GM12878 (cell line): ENCODE measurements around the gene PHF2. TPM values are rescaled to one million over a fixed set of nuclear protein-coding genes. Genes with fewer than 3 reads are reported as not detected.

Experiments
- ATAC-seq: fragments of 200-7000 bp; cut with Tn5 transposase; 3 replicates; pipeline ENCODE4 v1.9.1; 2020; ENCODE audit warnings: mild to moderate bottlenecking, moderate library complexity
- BruUV-seq: library from RNA; stranded (reverse); fragments of 400-500 nt; replicated peaks from 2 replicates; lab custom pipeline; 2021; lab: Mats Ljungman, UMichigan
- CTCF ChIA-PET: fragments of 300-600 bp; sonication (Branson Sonifier 250); formaldehyde crosslinking; extraction: SDS; loops from one replicate; lab custom pipeline; 2021; ENCODE audit warnings: inconsistent platforms; lab: Yijun Ruan, JAX
- POLR2A ChIA-PET: fragments of 350-600 bp; formaldehyde crosslinking; extraction: SDS; loops from one replicate; lab custom pipeline; 2021; ENCODE audit warnings: inconsistent platforms; lab: Charles Lee
- RAD21 ChIA-PET: fragments of 300-600 bp; sonication (Branson Sonifier 250); formaldehyde crosslinking; loops from one replicate; lab custom pipeline; 2023; ENCODE audit warnings: antibody characterized with exemption; ENCODE audit not compliant: unreplicated experiment; lab: Charles Lee
- SMC1A ChIA-PET: fragments of 300-600 bp; sonication (Branson Sonifier 250); formaldehyde crosslinking; loops from one replicate; lab custom pipeline; 2023; ENCODE audit not compliant: unreplicated experiment, uncharacterized antibody; lab: Charles Lee
- DNase-seq: peaks from one replicate; pipeline ENCODE4 v3.0.0-alpha.2; 2011; ENCODE audit warnings: low read depth, low spot score
- FAIRE-seq: peaks from 3 replicates; lab custom pipeline; 2011; peaks lifted over from hg19 to GRCh38; lab: Jason Lieb, UNC
- H2AFZ ChIP-seq: 2 replicates; pipeline ENCODE4 v1.6.0; 2011; ENCODE audit warnings: low read depth, low read length, control low read depth; ENCODE audit not compliant: control insufficient read depth
- H3K27ac ChIP-seq: 2 replicates; pipeline ENCODE4 v1.5.1; 2011; ENCODE audit warnings: control low read depth; ENCODE audit not compliant: control insufficient read depth, insufficient read depth
- H3K27me3 ChIP-seq, 2 experiments: replicated peaks in 1 of 2; 2 replicates each; pipeline versions ENCODE4 v1.6.0 to v1.6.1; 2011; ENCODE audit warnings: low read length in 1 of 2; ENCODE audit not compliant: control insufficient read depth in 2 of 2, insufficient read depth in 2 of 2
- H3K36me3 ChIP-seq, 2 experiments: 2 replicates each; pipeline ENCODE4 v1.5.1; 2011; ENCODE audit warnings: low read length in 1 of 2; ENCODE audit not compliant: control insufficient read depth in 2 of 2, insufficient read depth in 2 of 2
- H3K4me1 ChIP-seq: 2 replicates; pipeline ENCODE4 v1.6.1; 2011; ENCODE audit warnings: mild to moderate bottlenecking, low read length, moderate library complexity, mixed read lengths; ENCODE audit not compliant: control insufficient read depth, insufficient read depth
- H3K4me2 ChIP-seq: 2 replicates; pipeline ENCODE4 v1.6.0; 2011; ENCODE audit warnings: control low read depth; ENCODE audit not compliant: control insufficient read depth, insufficient read depth
- H3K4me3 ChIP-seq: fragments of 200-600 bp; sonication (generic); 2 replicates; pipeline ENCODE4 v1.5.1; 2016
- H3K79me2 ChIP-seq: 2 replicates; pipeline ENCODE4 v1.6.0; 2011; ENCODE audit warnings: low read length; ENCODE audit not compliant: control insufficient read depth, insufficient read depth
- H3K9ac ChIP-seq: 2 replicates; pipeline ENCODE4 v1.8.0; 2011; ENCODE audit warnings: low read length, control low read depth, mixed read lengths; ENCODE audit not compliant: control insufficient read depth, insufficient read depth
- H3K9me3 ChIP-seq: replicated peaks from 3 replicates; pipeline ENCODE4 v1.5.1; 2011; ENCODE audit warnings: mild to moderate bottlenecking, low read length; ENCODE audit not compliant: control insufficient read depth, insufficient read depth
- H4K20me1 ChIP-seq: 2 replicates; pipeline ENCODE4 v1.6.0; 2011; ENCODE audit not compliant: control insufficient read depth, insufficient read depth
- CBFB ChIP-seq: IDR thresholded peaks from 2 replicates; pipeline ENCODE4 v1.6.1; 2016; ENCODE audit warnings: antibody characterized with exemption, low read depth
- KAT2A ChIP-seq: conservative IDR thresholded peaks from 2 replicates; pipeline ENCODE4 v1.6.1; 2011; ENCODE audit warnings: low read depth, low read length; ENCODE audit not compliant: control insufficient read depth
- MTA2 ChIP-seq: fragments of 450-650 bp; IDR thresholded peaks from 2 replicates; pipeline ENCODE4 v1.6.1; 2016; ENCODE audit warnings: low read depth, mild to moderate bottlenecking, moderate library complexity
- RCOR1 ChIP-seq: conservative IDR thresholded peaks from 2 replicates; pipeline ENCODE4 v1.6.1; 2012; ENCODE audit warnings: low read depth, low read length, improper control_type of control experiment
- RUNX3 ChIP-seq: IDR thresholded peaks from 2 replicates; pipeline ENCODE4 v1.6.1; 2012; ENCODE audit warnings: low read length, inconsistent platforms
- YBX1 ChIP-seq: fragments of 450-650 bp; IDR thresholded peaks from 2 replicates; pipeline ENCODE4 v1.6.1; 2016; ENCODE audit warnings: antibody characterized with exemption
- ZZZ3 ChIP-seq: IDR thresholded peaks from 2 replicates; pipeline ENCODE4 v1.6.1; 2011; ENCODE audit warnings: low read depth; ENCODE audit not compliant: control insufficient read depth, insufficient read length
- WGBS: methylation state at CpG from one replicate; pipeline ENCODE4 v1.1.6; 2016; ENCODE audit warnings: low lambda C conversion rate; ENCODE audit not compliant: insufficient replicate concordance, insufficient coverage; ENCODE audit errors: missing lambda C conversion rate; 5-methylcytosine and 5-hydroxymethylcytosine counted together
- in situ Hi-C: fragments of 300-500 bp; cut with MboI; formaldehyde crosslinking; loops from 9 replicates; pipeline ENCODE4 v1.14.3; 2018; ENCODE audit warnings: mixed read lengths
- intact Hi-C: fragments of 100-400 bp; cut with micrococcal nuclease; formaldehyde crosslinking; loops from one replicate; pipeline ENCODE4 v1.14.2; 2022; ENCODE audit not compliant: unreplicated experiment
- polyA plus RNA-seq, 11 experiments: library from polyadenylated mRNA; depleted of rRNA in 4 of 11; unstranded in 6 of 11; stranded (reverse) in 5 of 11; fragments of >200 nt; fragmentation: Nextera tagmentation in 4 of 11; fragmentation: Illumina TruSeq in 1 of 11; extraction: Ambion mirVana in 4 of 11; extraction: Trizol in 1 of 11; gene quantifications; 1 replicate in 1 of 11; 2 replicates in 10 of 11; pipeline versions ENCODE4 v1.2.1 to v1.2.3, GENCODE V29; 2011 to 2016; ENCODE audit warnings: inconsistent platforms in 2 of 11, missing spikeins in 2 of 11, low read depth in 1 of 11
- total RNA-seq, 4 experiments: library from RNA; depleted of rRNA in 3 of 4; stranded (reverse); fragments of >200 nt in 3 of 4; fragmentation: Illumina TruSeq in 1 of 4; extraction: Trizol in 1 of 4; gene quantifications; 2 replicates each; pipeline versions ENCODE4 v1.2.1 to v1.2.3, GENCODE V29; 2013 to 2021
- TF ChIP-seq, protein P1 (sequence below): IDR thresholded peaks from 2 replicates; pipeline ENCODE4 v1.6.1; 2012; ENCODE audit warnings: improper control_type of control experiment, low read depth, low read length; ENCODE audit not compliant: insufficient replicate concordance
- TF ChIP-seq, protein P2 (sequence below): IDR thresholded peaks from 2 replicates; pipeline ENCODE4 v1.6.1; 2012; ENCODE audit warnings: low read depth, low read length, improper control_type of control experiment
- TF ChIP-seq, protein P3 (sequence below): fragments of 450-650 bp; formaldehyde crosslinking; IDR thresholded peaks from 2 replicates; pipeline ENCODE4 v1.5.0; 2022; ENCODE audit warnings: mild to moderate bottlenecking, missing genetic modification characterization
- TF ChIP-seq, protein P4 (sequence below): IDR thresholded peaks from 2 replicates; pipeline ENCODE4 v1.6.1; 2012; ENCODE audit warnings: low read length, inconsistent platforms

Gene PHF2
- total and polyA plus RNA-seq, 10 of the 15 experiments (the other 5 are each of a cell fraction or from before 2014, with no cell fraction given), result 0.34 to 13.3 (median 5.5) TPM

DNA sequence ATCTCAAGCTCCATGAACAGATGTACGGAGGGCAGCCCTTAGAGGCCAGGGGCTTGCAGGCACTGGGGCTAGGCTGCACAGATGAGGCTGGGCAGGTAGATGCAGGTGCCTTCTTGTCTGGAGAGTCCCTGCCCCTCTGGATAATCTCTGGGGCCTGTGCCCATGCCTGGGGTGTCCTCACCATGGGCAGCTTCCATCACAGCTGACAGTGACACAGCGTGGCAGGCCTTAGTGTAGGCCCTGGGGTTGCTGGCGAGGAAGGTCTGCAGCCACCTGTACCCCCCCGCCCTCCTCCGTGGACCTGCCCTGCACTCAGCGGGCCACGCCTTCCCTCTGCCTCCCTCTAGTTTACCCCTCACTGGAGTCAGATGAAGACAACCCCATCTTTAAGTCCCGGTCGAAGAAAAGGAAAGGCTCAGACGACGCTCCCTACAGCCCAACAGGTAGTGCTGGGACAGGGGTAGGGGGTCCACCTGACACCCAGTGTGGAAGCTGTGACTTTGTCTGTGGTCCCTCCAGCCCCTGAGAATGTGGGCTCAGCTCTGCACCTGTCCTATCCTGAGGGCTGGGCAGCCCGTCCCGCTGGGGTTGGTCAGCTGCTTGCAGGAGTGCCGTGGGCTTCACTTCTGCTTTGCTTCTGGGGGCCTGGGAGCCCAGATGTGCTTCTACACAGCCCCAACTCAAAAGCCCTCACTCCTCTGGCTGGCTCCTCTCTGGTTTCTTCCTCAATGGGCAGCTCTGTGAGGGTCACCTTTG is 98.4 kb downstream of the PHF2 start:
- Histone ChIP-seq H3K9me3 (no peaks in the 10 kb centered on the region), H2AFZ (no peak overlapping the region), H4K20me1 (no peaks in the 10 kb centered on the region), H3K4me3 (no peak overlapping the region), H3K9ac (no peak overlapping the region)
- intact Hi-C loops, result no loop called here
- ChIA-PET CTCF (no interaction called here), RAD21 (no interaction called here), POLR2A (no interaction called here)
- DNase-seq (no peak), FAIRE-seq (no peak), ATAC-seq (no peak)
- in situ Hi-C loops, result no loop called here
- TF ChIP-seq RUNX3, result no peak
- no peak for TF ChIP-seq RCOR1
- no peak for TF ChIP-seq KAT2A
- TF ChIP-seq CBFB, result no peak
- TF ChIP-seq MTA2, result no peak
- no peak for TF ChIP-seq YBX1
- TF ChIP-seq, protein P1, sequence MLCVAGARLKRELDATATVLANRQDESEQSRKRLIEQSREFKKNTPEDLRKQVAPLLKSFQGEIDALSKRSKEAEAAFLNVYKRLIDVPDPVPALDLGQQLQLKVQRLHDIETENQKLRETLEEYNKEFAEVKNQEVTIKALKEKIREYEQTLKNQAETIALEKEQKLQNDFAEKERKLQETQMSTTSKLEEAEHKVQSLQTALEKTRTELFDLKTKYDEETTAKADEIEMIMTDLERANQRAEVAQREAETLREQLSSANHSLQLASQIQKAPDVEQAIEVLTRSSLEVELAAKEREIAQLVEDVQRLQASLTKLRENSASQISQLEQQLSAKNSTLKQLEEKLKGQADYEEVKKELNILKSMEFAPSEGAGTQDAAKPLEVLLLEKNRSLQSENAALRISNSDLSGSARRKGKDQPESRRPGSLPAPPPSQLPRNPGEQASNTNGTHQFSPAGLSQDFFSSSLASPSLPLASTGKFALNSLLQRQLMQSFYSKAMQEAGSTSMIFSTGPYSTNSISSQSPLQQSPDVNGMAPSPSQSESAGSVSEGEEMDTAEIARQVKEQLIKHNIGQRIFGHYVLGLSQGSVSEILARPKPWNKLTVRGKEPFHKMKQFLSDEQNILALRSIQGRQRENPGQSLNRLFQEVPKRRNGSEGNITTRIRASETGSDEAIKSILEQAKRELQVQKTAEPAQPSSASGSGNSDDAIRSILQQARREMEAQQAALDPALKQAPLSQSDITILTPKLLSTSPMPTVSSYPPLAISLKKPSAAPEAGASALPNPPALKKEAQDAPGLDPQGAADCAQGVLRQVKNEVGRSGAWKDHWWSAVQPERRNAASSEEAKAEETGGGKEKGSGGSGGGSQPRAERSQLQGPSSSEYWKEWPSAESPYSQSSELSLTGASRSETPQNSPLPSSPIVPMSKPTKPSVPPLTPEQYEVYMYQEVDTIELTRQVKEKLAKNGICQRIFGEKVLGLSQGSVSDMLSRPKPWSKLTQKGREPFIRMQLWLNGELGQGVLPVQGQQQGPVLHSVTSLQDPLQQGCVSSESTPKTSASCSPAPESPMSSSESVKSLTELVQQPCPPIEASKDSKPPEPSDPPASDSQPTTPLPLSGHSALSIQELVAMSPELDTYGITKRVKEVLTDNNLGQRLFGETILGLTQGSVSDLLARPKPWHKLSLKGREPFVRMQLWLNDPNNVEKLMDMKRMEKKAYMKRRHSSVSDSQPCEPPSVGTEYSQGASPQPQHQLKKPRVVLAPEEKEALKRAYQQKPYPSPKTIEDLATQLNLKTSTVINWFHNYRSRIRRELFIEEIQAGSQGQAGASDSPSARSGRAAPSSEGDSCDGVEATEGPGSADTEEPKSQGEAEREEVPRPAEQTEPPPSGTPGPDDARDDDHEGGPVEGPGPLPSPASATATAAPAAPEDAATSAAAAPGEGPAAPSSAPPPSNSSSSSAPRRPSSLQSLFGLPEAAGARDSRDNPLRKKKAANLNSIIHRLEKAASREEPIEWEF, result no peak
- TF ChIP-seq, protein P2, sequence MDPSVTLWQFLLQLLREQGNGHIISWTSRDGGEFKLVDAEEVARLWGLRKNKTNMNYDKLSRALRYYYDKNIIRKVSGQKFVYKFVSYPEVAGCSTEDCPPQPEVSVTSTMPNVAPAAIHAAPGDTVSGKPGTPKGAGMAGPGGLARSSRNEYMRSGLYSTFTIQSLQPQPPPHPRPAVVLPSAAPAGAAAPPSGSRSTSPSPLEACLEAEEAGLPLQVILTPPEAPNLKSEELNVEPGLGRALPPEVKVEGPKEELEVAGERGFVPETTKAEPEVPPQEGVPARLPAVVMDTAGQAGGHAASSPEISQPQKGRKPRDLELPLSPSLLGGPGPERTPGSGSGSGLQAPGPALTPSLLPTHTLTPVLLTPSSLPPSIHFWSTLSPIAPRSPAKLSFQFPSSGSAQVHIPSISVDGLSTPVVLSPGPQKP, result no peak
- TF ChIP-seq, protein P3, sequence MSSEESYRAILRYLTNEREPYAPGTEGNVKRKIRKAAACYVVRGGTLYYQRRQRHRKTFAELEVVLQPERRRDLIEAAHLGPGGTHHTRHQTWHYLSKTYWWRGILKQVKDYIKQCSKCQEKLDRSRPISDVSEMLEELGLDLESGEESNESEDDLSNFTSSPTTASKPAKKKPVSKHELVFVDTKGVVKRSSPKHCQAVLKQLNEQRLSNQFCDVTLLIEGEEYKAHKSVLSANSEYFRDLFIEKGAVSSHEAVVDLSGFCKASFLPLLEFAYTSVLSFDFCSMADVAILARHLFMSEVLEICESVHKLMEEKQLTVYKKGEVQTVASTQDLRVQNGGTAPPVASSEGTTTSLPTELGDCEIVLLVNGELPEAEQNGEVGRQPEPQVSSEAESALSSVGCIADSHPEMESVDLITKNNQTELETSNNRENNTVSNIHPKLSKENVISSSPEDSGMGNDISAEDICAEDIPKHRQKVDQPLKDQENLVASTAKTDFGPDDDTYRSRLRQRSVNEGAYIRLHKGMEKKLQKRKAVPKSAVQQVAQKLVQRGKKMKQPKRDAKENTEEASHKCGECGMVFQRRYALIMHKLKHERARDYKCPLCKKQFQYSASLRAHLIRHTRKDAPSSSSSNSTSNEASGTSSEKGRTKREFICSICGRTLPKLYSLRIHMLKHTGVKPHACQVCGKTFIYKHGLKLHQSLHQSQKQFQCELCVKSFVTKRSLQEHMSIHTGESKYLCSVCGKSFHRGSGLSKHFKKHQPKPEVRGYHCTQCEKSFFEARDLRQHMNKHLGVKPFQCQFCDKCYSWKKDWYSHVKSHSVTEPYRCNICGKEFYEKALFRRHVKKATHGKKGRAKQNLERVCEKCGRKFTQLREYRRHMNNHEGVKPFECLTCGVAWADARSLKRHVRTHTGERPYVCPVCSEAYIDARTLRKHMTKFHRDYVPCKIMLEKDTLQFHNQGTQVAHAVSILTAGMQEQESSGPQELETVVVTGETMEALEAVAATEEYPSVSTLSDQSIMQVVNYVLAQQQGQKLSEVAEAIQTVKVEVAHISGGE (CRISPR knock-in tag), result no peak
- TF ChIP-seq, protein P4, sequence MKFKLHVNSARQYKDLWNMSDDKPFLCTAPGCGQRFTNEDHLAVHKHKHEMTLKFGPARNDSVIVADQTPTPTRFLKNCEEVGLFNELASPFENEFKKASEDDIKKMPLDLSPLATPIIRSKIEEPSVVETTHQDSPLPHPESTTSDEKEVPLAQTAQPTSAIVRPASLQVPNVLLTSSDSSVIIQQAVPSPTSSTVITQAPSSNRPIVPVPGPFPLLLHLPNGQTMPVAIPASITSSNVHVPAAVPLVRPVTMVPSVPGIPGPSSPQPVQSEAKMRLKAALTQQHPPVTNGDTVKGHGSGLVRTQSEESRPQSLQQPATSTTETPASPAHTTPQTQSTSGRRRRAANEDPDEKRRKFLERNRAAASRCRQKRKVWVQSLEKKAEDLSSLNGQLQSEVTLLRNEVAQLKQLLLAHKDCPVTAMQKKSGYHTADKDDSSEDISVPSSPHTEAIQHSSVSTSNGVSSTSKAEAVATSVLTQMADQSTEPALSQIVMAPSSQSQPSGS, result no peak
- no peak for TF ChIP-seq ZZZ3
- TF ChIP-seq, all 136 proteins: peak for 0
- 90% methylated on average over 14 of the region's 14 CpGs for WGBS
- H3K4me1 ChIP-seq, result no peaks in the 10 kb centered on the region
- H3K27me3 ChIP-seq, result no peaks in the 10 kb centered on the region
- no peak overlapping the region for H3K4me2 ChIP-seq
- no TSS peak for BruUV-seq
- H3K79me2 ChIP-seq, result no peaks in the 10 kb centered on the region
- SMC1A ChIA-PET, result no interaction called here
- H3K36me3 ChIP-seq, result no peaks in the 10 kb centered on the region; a peak in 1 of 4 replicates
- H3K27ac ChIP-seq, result no peak overlapping the region
